Measurements from ENCODE around the gene REP15.

DNA sequence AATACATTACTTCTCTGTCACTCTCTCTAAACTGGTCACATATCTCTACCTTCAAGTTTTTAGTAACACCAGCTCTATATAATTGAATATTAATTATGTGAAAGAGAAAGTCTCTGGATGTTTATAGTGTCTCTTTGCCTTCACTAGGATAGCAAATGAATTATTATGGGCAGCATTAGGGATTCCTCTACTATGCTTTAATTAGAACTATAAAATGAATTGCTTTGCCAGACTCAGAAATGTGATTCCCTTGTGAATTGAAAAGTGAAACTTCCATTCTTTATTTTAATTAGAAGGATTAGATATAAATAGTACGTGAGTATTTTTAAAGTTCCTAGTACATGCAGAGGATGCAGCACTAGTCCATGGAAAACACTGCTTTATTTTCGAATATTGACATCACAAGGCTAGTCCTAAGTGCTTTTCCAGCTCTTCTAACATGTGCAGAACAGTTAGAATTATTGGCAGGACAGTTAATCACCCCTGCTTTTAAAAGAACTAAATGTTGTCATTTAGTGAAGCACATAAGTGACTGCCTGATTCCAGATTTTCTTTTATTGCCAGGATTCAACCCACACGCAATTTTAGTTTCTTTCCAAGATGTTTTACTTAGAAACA lies 23.0 kb upstream of the REP15 start:
- TF ChIP-seq BHLHE40 (IDR thresholded peaks at IDR 0.05; ENCODE audit: borderline replicate concordance): no peak
- no peak for TF ChIP-seq SUZ12 (IDR thresholded peaks at IDR 0.05)
- TF ChIP-seq ELF4 (IDR thresholded peaks at IDR 0.05): no peak
- TF ChIP-seq FOXK2 (IDR thresholded peaks at IDR 0.05): no peak
- no peak for TF ChIP-seq L3MBTL2 (conservative IDR thresholded peaks at IDR 0.05)
